Upper lobe of left lung (tissue), 4 donors: ENCODE results near the gene ABR.

ENCODE experiments used
- EP300 ChIP-seq, 4 donors: sonication (generic); formaldehyde crosslinking; IDR thresholded peaks; one replicate each; pipeline ENCODE4 v1.5.1; 2017; ENCODE audit warnings: antibody characterized with exemption in 4 of 4, control low read depth in 2 of 4
- POLR2A ChIP-seq, 4 donors: fragments of 450-650 bp; IDR thresholded peaks; one replicate each; pipeline ENCODE4 v1.5.1; 2016 to 2017; ENCODE audit warnings: antibody characterized with exemption in 4 of 4, mild to moderate bottlenecking in 2 of 4

- TF ChIP-seq EP300 (IDR thresholded peaks at IDR 0.05): no peak
- no peak for TF ChIP-seq POLR2A (IDR thresholded peaks at IDR 0.05)
Measured at GRCh38 chr17:1002412-1002753, 177.4 kb downstream of the ABR start.
